Body of pancreas (tissue), 4 donors: ENCODE data around the gene VWCE.

Experiments
- CTCF ChIP-seq, 7 experiments: fragments of 450-650 bp in 4 of 7; fragments of 200-600 bp in 3 of 7; sonication (generic) in 3 of 7; IDR thresholded peaks; one replicate each; pipeline ENCODE4 v1.5.1; 2016 to 2019; ENCODE audit warnings: antibody characterized with exemption in 7 of 7
- POLR2A ChIP-seq, 3 donors: fragments of 450-650 bp; IDR thresholded peaks; one replicate each; pipeline ENCODE4 v1.6.1; 2016; ENCODE audit warnings: antibody characterized with exemption in 3 of 3, mild to moderate bottlenecking in 2 of 3

GRCh38 chr11:61293867-61294716, 1.0 kb downstream of the VWCE start:
- TF ChIP-seq POLR2A (IDR thresholded peaks at IDR 0.05), result no peak
- no peak for TF ChIP-seq CTCF (IDR thresholded peaks at IDR 0.05)
